T47D (cell line): ENCODE data around the gene APEX1.
"Not testable (repeated sequence)": the region's sequence is repeated elsewhere in the genome, so short reads cannot be mapped to it uniquely, and the experiment has no call there.

ENCODE experiments used
- DNase-seq, 2 experiments: peaks; one replicate each; pipeline versions ENCODE4 v3.0.0 to v3.0.0-alpha.2; 2011 to 2012; ENCODE audit warnings: low read depth in 1 of 2, low spot score in 1 of 2
- JUND ChIP-seq: IDR thresholded peaks from 2 replicates; pipeline ENCODE4 v1.6.1; 2012; ENCODE audit warnings: low read depth
- in situ Hi-C: cut with HindIII; loops from 2 replicates; pipeline ENCODE4 v1.10.0; 2016; ENCODE audit warnings: low sequenced_read_pairs, low pct_unique_long_range_greater_than_20kb

APEX1 gene

GRCh38 chr14:20446889-20447288 is 8.1 kb upstream of the APEX1 start:
- no peak for TF ChIP-seq JUND
- in situ Hi-C loops: no loop called here
- no peak for DNase-seq

GRCh38 chr14:20452831-20453230 is 2.2 kb upstream of the APEX1 start:
- in situ Hi-C loops, DNase-seq: not testable (repeated sequence)

- no peak for DNase-seq
- no peak for TF ChIP-seq JUND
- in situ Hi-C loops: no loop called here
Measured at GRCh38 chr14:20455355-20456300, 602 bp downstream of the APEX1 start.

- in situ Hi-C loops: no loop called here
- no peak for DNase-seq
- no peak for TF ChIP-seq JUND
Measured at GRCh38 chr14:20456971-20457370, 1.9 kb downstream of the APEX1 start.

GRCh38 chr14:20458031-20458789 is 3.2 kb downstream of the APEX1 start:
- no peak for TF ChIP-seq JUND
- DNase-seq: no peak
- in situ Hi-C loops: no loop called here

- peak in 1 of 2 experiments; percentile 49 for DNase-seq
- TF ChIP-seq JUND: no peak
- in situ Hi-C loops: no loop called here
Measured at GRCh38 chr14:20460458-20461224, 5.6 kb downstream of the APEX1 start.

- in situ Hi-C loops: no loop called here
- no peak for TF ChIP-seq JUND
- DNase-seq: peak; percentile 75 to 100
Measured at GRCh38 chr14:20461225-20462141, 6.5 kb downstream of the APEX1 start, which contains the start of gene PIP4P1. PIP4P1 (minus strand) TSS chr14:20461434; CDS start chr14:20461325, 109 bp downstream.

- no peak for DNase-seq
Measured at GRCh38 chr14:20468764-20469241, 13.8 kb downstream of the APEX1 start.

GRCh38 chr14:20469242-20469889 is 14.3 kb downstream of the APEX1 start, which contains the start of gene PNP:
PNP (plus strand) TSS chr14:20469406; CDS start chr14:20469525, 119 bp downstream.
- peak; percentile 82 to 90 for DNase-seq
- no peak for TF ChIP-seq JUND
- in situ Hi-C loops: no loop called here

More at GRCh38 chr14:20468764-20469241, 13.8 kb downstream of the APEX1 start:
- no peak for TF ChIP-seq JUND
- in situ Hi-C loops: no loop called here

GRCh38 chr14:20469890-20470602 is 15.0 kb downstream of the APEX1 start:
- in situ Hi-C loops: no loop called here
- DNase-seq: peak in 1 of 2 experiments; percentile 36
- no peak for TF ChIP-seq JUND
